Right renal pelvis (tissue), 4 donors: ENCODE results near the gene IL1RAPL1. TPM values are rescaled to one million over a fixed set of nuclear protein-coding genes. Genes with fewer than 3 reads are reported as not detected.
"Not testable (repeated sequence)": the region's sequence is repeated elsewhere in the genome, so short reads cannot be mapped to it uniquely, and the experiment has no call there.

Source experiments
- DNase-seq, 4 donors: peaks; one replicate each; pipeline ENCODE4 v3.0.0-alpha.2; 2013; ENCODE audit warnings: low read depth in 4 of 4, low spot score in 3 of 4, missing footprints in 1 of 4
- polyA plus RNA-seq, 4 donors: library from polyadenylated mRNA; unstranded; fragments of 120-200 nt; gene quantifications; one replicate each; pipeline ENCODE4 v1.2.1, GENCODE V29; 2013; ENCODE audit not compliant: insufficient read length in 4 of 4

The IL1RAPL1 gene
- polyA plus RNA-seq, 4 donors = 2.4 to 3.1 (median 2.8) TPM

- DNase-seq = no peak
Measured at GRCh38 chrX:29237972-29238371, 650.7 kb downstream of the IL1RAPL1 start.

GRCh38 chrX:29241809-29242208 is 654.6 kb downstream of the IL1RAPL1 start:
- no peak for DNase-seq

- no peak for DNase-seq
Measured at GRCh38 chrX:29242856-29243255, 655.6 kb downstream of the IL1RAPL1 start.

GRCh38 chrX:29243942-29244341 is 656.7 kb downstream of the IL1RAPL1 start:
- DNase-seq = no peak

GRCh38 chrX:29254515-29254914 is 667.3 kb downstream of the IL1RAPL1 start:
- no peak for DNase-seq

- DNase-seq = peak in 2 of 4 donors; percentile 10 to 20
Measured at GRCh38 chrX:29257521-29257920, 670.3 kb downstream of the IL1RAPL1 start.

- DNase-seq = no peak
Measured at GRCh38 chrX:29269390-29269789, 682.1 kb downstream of the IL1RAPL1 start.

GRCh38 chrX:29274517-29274916 is 687.3 kb downstream of the IL1RAPL1 start:
- DNase-seq = no peak

- DNase-seq = no peak
Measured at GRCh38 chrX:29275928-29276327, 688.7 kb downstream of the IL1RAPL1 start.

GRCh38 chrX:29281078-29281742 is 694.0 kb downstream of the IL1RAPL1 start:
- no peak for DNase-seq

GRCh38 chrX:29285664-29286063 is 698.4 kb downstream of the IL1RAPL1 start:
- no peak for DNase-seq

- no peak for DNase-seq
Measured at GRCh38 chrX:29295987-29296680, 708.9 kb downstream of the IL1RAPL1 start.

- DNase-seq = no peak
Measured at GRCh38 chrX:29297171-29297800, 710.0 kb downstream of the IL1RAPL1 start.

GRCh38 chrX:29299684-29300083 is 712.4 kb downstream of the IL1RAPL1 start:
- no peak for DNase-seq

- no peak for DNase-seq
Measured at GRCh38 chrX:29308726-29309125, 721.5 kb downstream of the IL1RAPL1 start.

- DNase-seq = no peak
Measured at GRCh38 chrX:29315931-29316330, 728.7 kb downstream of the IL1RAPL1 start.

- DNase-seq = no peak
Measured at GRCh38 chrX:29318012-29318411, 730.8 kb downstream of the IL1RAPL1 start.

GRCh38 chrX:29332429-29332828 is 745.2 kb downstream of the IL1RAPL1 start:
- not testable (repeated sequence) for DNase-seq

GRCh38 chrX:29333091-29333490 is 745.8 kb downstream of the IL1RAPL1 start:
- DNase-seq = not testable (repeated sequence)

- DNase-seq = no peak
Measured at GRCh38 chrX:29348288-29348687, 761.0 kb downstream of the IL1RAPL1 start.

GRCh38 chrX:29359276-29359675 is 772.0 kb downstream of the IL1RAPL1 start:
- no peak for DNase-seq

GRCh38 chrX:29374765-29375164 is 787.5 kb downstream of the IL1RAPL1 start:
- not testable (repeated sequence) for DNase-seq
